WTC11 (cell line): Measurements from ENCODE around the gene ADAM12.

Source experiments
- NFE2L1 ChIP-seq: sonication (generic); formaldehyde crosslinking; IDR thresholded peaks from 2 replicates; pipeline ENCODE4 v1.8.1; 2023; ENCODE audit warnings: missing genetic modification reagents
- OVOL2 ChIP-seq: fragments of 250-450 bp; sonication (Bioruptor Pico); IDR thresholded peaks from 2 replicates; pipeline ENCODE4 v1.9.0; 2021; ENCODE audit warnings: mild to moderate bottlenecking, borderline replicate concordance
- TEAD1 ChIP-seq: sonication (generic); formaldehyde crosslinking; IDR thresholded peaks from 2 replicates; pipeline ENCODE4 v1.8.0; 2022; ENCODE audit warnings: mild to moderate bottlenecking, missing genetic modification reagents
- ZNF232 ChIP-seq: sonication (generic); formaldehyde crosslinking; IDR thresholded peaks from 2 replicates; pipeline ENCODE4 v1.8.0; 2022; ENCODE audit warnings: mild to moderate bottlenecking, missing genetic modification reagents
- TF ChIP-seq, protein P1 (sequence below): fragments of 200-600 bp; IDR thresholded peaks from 2 replicates; pipeline ENCODE4 v1.8.0; 2022; ENCODE audit warnings: antibody characterized with exemption
- TF ChIP-seq, protein P2 (sequence below): sonication (generic); formaldehyde crosslinking; conservative IDR thresholded peaks from 2 replicates; pipeline ENCODE4 v1.8.1; 2022; ENCODE audit warnings: mild to moderate bottlenecking, missing genetic modification reagents

DNA sequence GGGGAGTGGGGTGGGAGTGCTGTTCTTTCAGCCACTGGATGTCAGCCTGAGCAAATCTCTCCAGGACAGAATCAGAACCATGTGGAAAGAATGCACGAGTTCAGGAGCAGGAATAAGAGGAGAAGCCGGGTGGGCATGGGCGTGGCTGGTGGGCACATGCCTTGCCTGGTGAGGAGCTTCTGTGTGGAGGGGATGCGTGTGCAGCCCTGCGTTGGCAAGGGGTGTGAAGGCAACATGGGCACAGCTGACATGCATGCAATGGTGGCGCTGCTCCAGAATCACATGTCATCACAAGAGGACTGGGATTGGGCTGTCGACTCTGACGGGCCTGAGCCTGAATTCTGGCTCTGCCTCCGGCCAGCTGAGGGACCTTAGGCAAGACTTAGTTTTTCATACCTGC lies 162.1 kb downstream of the ADAM12 start:
- TF ChIP-seq ZNF232 (CRISPR knock-in tag), result no peak
- TF ChIP-seq, protein P1, sequence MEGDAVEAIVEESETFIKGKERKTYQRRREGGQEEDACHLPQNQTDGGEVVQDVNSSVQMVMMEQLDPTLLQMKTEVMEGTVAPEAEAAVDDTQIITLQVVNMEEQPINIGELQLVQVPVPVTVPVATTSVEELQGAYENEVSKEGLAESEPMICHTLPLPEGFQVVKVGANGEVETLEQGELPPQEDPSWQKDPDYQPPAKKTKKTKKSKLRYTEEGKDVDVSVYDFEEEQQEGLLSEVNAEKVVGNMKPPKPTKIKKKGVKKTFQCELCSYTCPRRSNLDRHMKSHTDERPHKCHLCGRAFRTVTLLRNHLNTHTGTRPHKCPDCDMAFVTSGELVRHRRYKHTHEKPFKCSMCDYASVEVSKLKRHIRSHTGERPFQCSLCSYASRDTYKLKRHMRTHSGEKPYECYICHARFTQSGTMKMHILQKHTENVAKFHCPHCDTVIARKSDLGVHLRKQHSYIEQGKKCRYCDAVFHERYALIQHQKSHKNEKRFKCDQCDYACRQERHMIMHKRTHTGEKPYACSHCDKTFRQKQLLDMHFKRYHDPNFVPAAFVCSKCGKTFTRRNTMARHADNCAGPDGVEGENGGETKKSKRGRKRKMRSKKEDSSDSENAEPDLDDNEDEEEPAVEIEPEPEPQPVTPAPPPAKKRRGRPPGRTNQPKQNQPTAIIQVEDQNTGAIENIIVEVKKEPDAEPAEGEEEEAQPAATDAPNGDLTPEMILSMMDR, result no peak
- TF ChIP-seq OVOL2 (CRISPR knock-in tag), result no peak
- no peak for TF ChIP-seq NFE2L1
- TF ChIP-seq TEAD1 (CRISPR knock-in tag), result no peak
- TF ChIP-seq, protein P2, sequence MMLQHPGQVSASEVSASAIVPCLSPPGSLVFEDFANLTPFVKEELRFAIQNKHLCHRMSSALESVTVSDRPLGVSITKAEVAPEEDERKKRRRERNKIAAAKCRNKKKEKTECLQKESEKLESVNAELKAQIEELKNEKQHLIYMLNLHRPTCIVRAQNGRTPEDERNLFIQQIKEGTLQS (CRISPR knock-in tag), result no peak
